ENCODE data around the gene USP35.
A peak's percentile ranks its signal among the peaks of the same experiment; 100 is the strongest.
"Not testable (repeated sequence)": the region's sequence is repeated elsewhere in the genome, so short reads cannot be mapped to it uniquely, and the experiment has no call there.

USP35 gene

GRCh38 chr11:78168539-78169477 lies 19.9 kb upstream of the USP35 start:
- no peak for DNase-seq

GRCh38 chr11:78170413-78170812 lies 18.3 kb upstream of the USP35 start:
- no peak for DNase-seq

- DNase-seq = no peak
These were observed 17.7 kb upstream of the USP35 start for GRCh38 chr11:78170874-78171549.

- no peak for DNase-seq
These were observed 16.8 kb upstream of the USP35 start for GRCh38 chr11:78171951-78172350.

GRCh38 chr11:78175862-78176261 lies 12.9 kb upstream of the USP35 start:
- DNase-seq = not testable (repeated sequence)

- DNase-seq = no peak
These were observed 12.0 kb upstream of the USP35 start for GRCh38 chr11:78176605-78177141.

- no peak for DNase-seq
These were observed 11.5 kb upstream of the USP35 start for GRCh38 chr11:78177216-78177615.

- no peak for DNase-seq
These were observed 9.2 kb upstream of the USP35 start for GRCh38 chr11:78179459-78180071.

- DNase-seq = no peak
These were observed 8.0 kb upstream of the USP35 start for GRCh38 chr11:78180751-78181150.

- no peak for DNase-seq
These were observed 7.5 kb upstream of the USP35 start for GRCh38 chr11:78181185-78181584.

GRCh38 chr11:78187366-78188285 lies 1.1 kb upstream of the USP35 start:
- DNase-seq = peak; percentile 68

GRCh38 chr11:78189174-78189724 lies 530 bp downstream of the USP35 start:
- DNase-seq = no peak

GRCh38 chr11:78189851-78190250 lies 1.1 kb downstream of the USP35 start:
- DNase-seq = no peak

- no peak for DNase-seq
These were observed 1.7 kb downstream of the USP35 start for GRCh38 chr11:78190374-78190773.

GRCh38 chr11:78190871-78191538 lies 2.3 kb downstream of the USP35 start:
- no peak for DNase-seq

- DNase-seq = no peak
These were observed 3.6 kb downstream of the USP35 start for GRCh38 chr11:78192223-78192719.

- no peak for DNase-seq
These were observed 4.2 kb downstream of the USP35 start for GRCh38 chr11:78192911-78193351.

GRCh38 chr11:78193806-78194205 lies 5.1 kb downstream of the USP35 start:
- DNase-seq = no peak

GRCh38 chr11:78194490-78194889 lies 5.8 kb downstream of the USP35 start:
- DNase-seq = no peak

GRCh38 chr11:78195917-78196560 lies 7.3 kb downstream of the USP35 start:
- no peak for DNase-seq

All from stimulated activated CD4-positive, alpha-beta T cell treated with anti-CD3 and anti-CD28 coated beads, Interleukin-12 subunit alpha, Interleukin-12 subunit beta, amount 100 ng/mL, for 4 hours (primary cell).